ENCODE data around the gene SHTN1. TPM values are rescaled to one million over a fixed set of nuclear protein-coding genes. Genes with fewer than 3 reads are reported as not detected.

Gene SHTN1
- total RNA-seq, 2 donors from 2014 or later, result 28.1 to 30.9 TPM

- Histone ChIP-seq H3K9ac (ENCODE audit: low read depth in 2 of 2, low read length in 2 of 2) (no peak overlapping the region), H3K36me3 (no peaks in the 10 kb centered on the region), H3K27me3 (no peaks in the 10 kb centered on the region), H3K27ac (no peak overlapping the region), H3K4me3 (no peak overlapping the region), H3K4me1 (no peaks in the 10 kb centered on the region), H3K9me3 (no peaks in the 10 kb centered on the region)
- intact Hi-C loops (cut with DNase I), result no loop called here
- TF ChIP-seq CTCF (IDR thresholded peaks at IDR 0.05), result no peak
- no peak for DNase-seq
Observed at GRCh38 chr10:116912162-116912561, 92.8 kb downstream of the SHTN1 start.

- Histone ChIP-seq H3K4me3 (no peak overlapping the region), H3K27me3 (no peaks in the 10 kb centered on the region), H3K36me3 (peaks cover 2% of the 10 kb centered on the region), H3K9me3 (no peaks in the 10 kb centered on the region), H3K9ac (ENCODE audit: low read depth in 2 of 2, low read length in 2 of 2) (no peak overlapping the region), H3K4me1 (no peaks in the 10 kb centered on the region), H3K27ac (no peak overlapping the region)
- intact Hi-C loops (cut with DNase I), result no loop called here
- no peak for DNase-seq
- TF ChIP-seq CTCF (IDR thresholded peaks at IDR 0.05), result no peak
Observed at GRCh38 chr10:116910910-116911309, 94.1 kb downstream of the SHTN1 start.

GRCh38 chr10:116909307-116909706, 95.7 kb downstream of the SHTN1 start:
- no peak overlapping the region for H3K4me3 ChIP-seq
- H3K9ac ChIP-seq (ENCODE audit: low read depth in 2 of 2, low read length in 2 of 2), result no peak overlapping the region
- peaks cover 5% of the 10 kb centered on the region for H3K36me3 ChIP-seq
- H3K27ac ChIP-seq, result no peak overlapping the region
- no peaks in the 10 kb centered on the region for H3K4me1 ChIP-seq
- H3K27me3 ChIP-seq, result no peaks in the 10 kb centered on the region
- DNase-seq, result no peak
- H3K9me3 ChIP-seq, result no peaks in the 10 kb centered on the region
- no peak for TF ChIP-seq CTCF (IDR thresholded peaks at IDR 0.05)
- intact Hi-C loops (cut with DNase I), result no loop called here

- Histone ChIP-seq H3K4me1 (no peaks in the 10 kb centered on the region), H3K27ac (no peak overlapping the region), H3K9me3 (no peaks in the 10 kb centered on the region), H3K9ac (ENCODE audit: low read depth in 2 of 2, low read length in 2 of 2) (no peak overlapping the region), H3K4me3 (no peak overlapping the region), H3K27me3 (no peaks in the 10 kb centered on the region), H3K36me3 (peaks cover 5% of the 10 kb centered on the region)
- no peak for DNase-seq
- intact Hi-C loops (cut with DNase I), result no loop called here
- TF ChIP-seq CTCF (IDR thresholded peaks at IDR 0.05), result no peak
Observed at GRCh38 chr10:116907245-116907987, 97.6 kb downstream of the SHTN1 start.

GRCh38 chr10:116905845-116906210, 99.2 kb downstream of the SHTN1 start:
- intact Hi-C loops (cut with DNase I), result no loop called here
- H3K9me3 ChIP-seq, result no peaks in the 10 kb centered on the region

More at GRCh38 chr10:116905845-116906210, 99.2 kb downstream of the SHTN1 start:
- Histone ChIP-seq H3K27me3 (no peaks in the 10 kb centered on the region), H3K4me3 (no peak overlapping the region), H3K36me3 (peaks cover 5% of the 10 kb centered on the region), H3K27ac (no peak overlapping the region), H3K9ac (ENCODE audit: low read depth in 2 of 2, low read length in 2 of 2) (no peak overlapping the region), H3K4me1 (no peaks in the 10 kb centered on the region)
- no peak for DNase-seq
- no peak for TF ChIP-seq CTCF (IDR thresholded peaks at IDR 0.05)

All from colonic mucosa (tissue), 4 donors.